A549 treated with ZK216348 at 1 μM for 4 hours (cell line): Measurements from ENCODE around the gene DIPK2B. TPM values are rescaled to one million over a fixed set of nuclear protein-coding genes. Genes with fewer than 3 reads are reported as not detected.

Source experiments
- total RNA-seq: library from RNA; stranded (reverse); fragments of 200-300 nt; extraction: Qiagen RNA extraction; gene quantifications from 5 replicates; pipeline ENCODE4 v1.2.3, GENCODE V29; 2022; ENCODE audit warnings: low read depth

DIPK2B gene, protein sequence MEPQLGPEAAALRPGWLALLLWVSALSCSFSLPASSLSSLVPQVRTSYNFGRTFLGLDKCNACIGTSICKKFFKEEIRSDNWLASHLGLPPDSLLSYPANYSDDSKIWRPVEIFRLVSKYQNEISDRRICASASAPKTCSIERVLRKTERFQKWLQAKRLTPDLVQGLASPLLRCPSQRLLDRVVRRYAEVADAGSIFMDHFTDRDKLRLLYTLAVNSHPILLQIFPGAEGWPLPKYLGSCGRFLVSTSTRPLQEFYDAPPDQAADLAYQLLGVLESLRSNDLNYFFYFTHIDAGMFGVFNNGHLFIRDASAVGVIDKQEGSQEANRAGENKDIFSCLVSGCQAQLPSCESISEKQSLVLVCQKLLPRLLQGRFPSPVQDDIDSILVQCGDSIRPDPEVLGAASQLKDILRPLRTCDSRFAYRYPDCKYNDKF
- total RNA-seq: not detected in 5 replicates

DNA sequence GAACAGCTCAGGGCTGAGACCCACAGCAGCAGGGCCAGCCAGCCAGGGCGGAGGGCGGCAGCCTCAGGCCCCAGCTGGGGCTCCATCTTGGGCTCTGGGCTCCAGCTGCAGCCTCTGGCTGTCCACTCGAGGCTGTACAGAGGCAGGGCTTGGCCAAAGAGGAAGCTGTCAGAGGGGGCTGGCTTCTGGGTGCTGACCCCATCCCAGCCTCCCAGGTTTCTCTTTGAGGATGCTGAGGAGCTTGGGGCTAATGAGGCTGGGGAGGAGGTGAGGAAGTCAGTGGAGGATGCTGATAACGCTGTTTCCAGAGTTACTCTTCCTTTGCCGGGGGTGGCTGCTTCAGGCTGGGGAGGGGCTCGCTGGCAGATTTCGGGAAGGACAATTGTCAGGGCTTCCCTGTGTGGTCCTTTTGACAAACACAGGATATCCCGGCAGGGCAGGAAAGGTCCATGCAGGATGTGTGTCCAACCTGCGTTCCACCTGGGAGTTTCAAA lies at the start of gene DIPK2B:
DIPK2B (minus strand) TSS at position 136 of the 494 bp plus-strand sequence; CDS start at position 86, 50 bp downstream.

